Endothelial cell of umbilical vein (primary cell): Measurements from ENCODE around the gene NCK2. TPM values are rescaled to one million over a fixed set of nuclear protein-coding genes. Genes with fewer than 3 reads are reported as not detected.

Source experiments
- BruUV-seq: library from RNA; stranded (reverse); fragments of 400-500 nt; replicated peaks from 2 replicates; lab custom pipeline; 2021; lab: Mats Ljungman, UMichigan
- CTCF ChIA-PET: fragments of 300-600, 350-600 bp; sonication (Branson Sonifier 250); formaldehyde crosslinking; loops from one replicate; lab custom pipeline; 2021; ENCODE audit warnings: antibody characterized with exemption, inconsistent platforms; lab: Charles Lee
- POLR2A ChIA-PET: fragments of 300-600, 350-600 bp; sonication (Branson Sonifier 250); formaldehyde crosslinking; loops from one replicate; lab custom pipeline; 2021; ENCODE audit warnings: antibody characterized with exemption, inconsistent platforms; lab: Charles Lee
- DNase-seq: peaks from one replicate; pipeline ENCODE4 v3.0.0-alpha.2; 2011; ENCODE audit warnings: low read depth, low spot score
- FAIRE-seq: peaks from 2 replicates; lab custom pipeline; 2011; peaks lifted over from hg19 to GRCh38; lab: Jason Lieb, UNC
- H2AFZ ChIP-seq: 2 replicates; pipeline ENCODE4 v1.6.0; 2012; ENCODE audit warnings: low read depth, low read length, control low read depth, inconsistent platforms
- H3K27ac ChIP-seq: 2 replicates; pipeline ENCODE4 v1.5.1; 2011; ENCODE audit warnings: low read depth, mild to moderate bottlenecking, control low read depth, low read length, moderate library complexity; ENCODE audit not compliant: insufficient read depth
- H3K27me3 ChIP-seq, 2 experiments: 2 replicates each; pipeline versions ENCODE4 v1.6.0 to v1.6.1; 2011; ENCODE audit warnings: low read length in 2 of 2, mixed read lengths in 1 of 2; ENCODE audit not compliant: control insufficient read depth in 2 of 2, insufficient read depth in 2 of 2
- H3K36me3 ChIP-seq, 2 experiments: 2 replicates in 1 of 2; 3 replicates in 1 of 2; pipeline ENCODE4 v1.5.1; 2011; ENCODE audit warnings: low read length in 2 of 2, mild to moderate bottlenecking in 1 of 2, moderate library complexity in 1 of 2; ENCODE audit not compliant: control insufficient read depth in 2 of 2, insufficient read depth in 2 of 2; ENCODE audit errors: extremely low read depth in 1 of 2
- H3K4me1 ChIP-seq: 3 replicates; pipeline ENCODE4 v1.5.1; 2011; ENCODE audit warnings: mild to moderate bottlenecking, low read length; ENCODE audit not compliant: control insufficient read depth, insufficient read depth; ENCODE audit errors: extremely low read depth
- H3K4me2 ChIP-seq: 2 replicates; pipeline ENCODE4 v1.6.1; 2011; ENCODE audit warnings: low read length, control low read depth, mixed read lengths; ENCODE audit not compliant: insufficient read depth
- H3K4me3 ChIP-seq, 3 experiments: fragments of 200-600 bp in 1 of 3; sonication (generic), shearing (Covaris generic) in 1 of 3; replicated peaks in 1 of 3; 2 replicates each; pipeline ENCODE4 v1.5.1; 2011 to 2016; ENCODE audit warnings: control low read depth in 3 of 3, low read length in 3 of 3, mild to moderate bottlenecking in 2 of 3, inconsistent platforms in 1 of 3, low read depth in 1 of 3, moderate library complexity in 1 of 3; ENCODE audit not compliant: insufficient read depth in 1 of 3
- H3K79me2 ChIP-seq: 2 replicates; pipeline ENCODE4 v1.6.0; 2012; ENCODE audit warnings: low read length, inconsistent platforms; ENCODE audit not compliant: control insufficient read depth, insufficient read depth
- H3K9ac ChIP-seq: replicated peaks from 2 replicates; pipeline ENCODE3; 2011; ENCODE audit warnings: low read length, control low read depth; ENCODE audit not compliant: insufficient read depth; ENCODE audit errors: extremely low read depth
- H3K9me1 ChIP-seq: replicated peaks from 3 replicates; pipeline ENCODE4 v1.6.0; 2011; ENCODE audit warnings: mild to moderate bottlenecking, low read length; ENCODE audit not compliant: control insufficient read depth, insufficient read depth; ENCODE audit errors: extremely low read depth
- H3K9me3 ChIP-seq: replicated peaks from 2 replicates; pipeline ENCODE4 v1.5.1; 2012; ENCODE audit warnings: low read length, inconsistent platforms; ENCODE audit not compliant: control insufficient read depth, insufficient read depth
- H4K20me1 ChIP-seq: replicated peaks from 2 replicates; pipeline ENCODE3; 2011; ENCODE audit warnings: mild to moderate bottlenecking, low read length; ENCODE audit not compliant: control insufficient read depth, insufficient read depth; ENCODE audit errors: extremely low read depth
- EZH2 ChIP-seq: IDR thresholded peaks from 2 replicates; pipeline ENCODE4 v1.6.1; 2012; ENCODE audit warnings: borderline replicate concordance, low read depth, mild to moderate bottlenecking, moderate library complexity, low read length, inconsistent platforms; ENCODE audit not compliant: severe bottlenecking
- FOS ChIP-seq: IDR thresholded peaks from 2 replicates; pipeline ENCODE4 v1.6.1; 2011; ENCODE audit warnings: mild to moderate bottlenecking, low read length, moderate library complexity, borderline replicate concordance; ENCODE audit not compliant: insufficient read depth
- GATA2 ChIP-seq: IDR thresholded peaks from 2 replicates; pipeline ENCODE4 v1.7.0; 2011; ENCODE audit warnings: low read depth, mild to moderate bottlenecking, moderate library complexity, mixed read lengths, low read length; ENCODE audit not compliant: insufficient read length, insufficient read depth
- JUN ChIP-seq: IDR thresholded peaks from 2 replicates; pipeline ENCODE4 v1.6.1; 2011; ENCODE audit warnings: borderline replicate concordance, low read depth; ENCODE audit not compliant: insufficient read length, insufficient read depth
- MAX ChIP-seq: IDR thresholded peaks from 2 replicates; pipeline ENCODE4 v1.6.1; 2011; ENCODE audit not compliant: insufficient read depth, insufficient read length
- MYC ChIP-seq: IDR thresholded peaks from one replicate; pipeline ENCODE4 v1.6.1; 2011; ENCODE audit warnings: mild to moderate bottlenecking, low read depth, low read length
- POLR2A ChIP-seq: IDR thresholded peaks from 2 replicates; pipeline ENCODE4 v1.6.1; 2012; ENCODE audit warnings: low read depth, mild to moderate bottlenecking, control low read depth, low read length
- POLR2AphosphoS5 ChIP-seq: IDR thresholded peaks from 2 replicates; pipeline ENCODE4 v1.6.1; 2012; ENCODE audit warnings: low read depth, mild to moderate bottlenecking, control low read depth, low read length, moderate library complexity; ENCODE audit not compliant: insufficient read depth
- dilution Hi-C: fragments of 300-500 bp; cut with MboI; formaldehyde crosslinking; loops from one replicate; pipeline ENCODE4 v1.15.0; 2019; ENCODE audit warnings: low sequenced_read_pairs; ENCODE audit not compliant: extremely low pct_ligation_motif_present
- intact Hi-C: fragments of 100-400 bp; cut with micrococcal nuclease; formaldehyde crosslinking; loops from one replicate; pipeline ENCODE4 v1.10.0; 2022
- polyA plus RNA-seq, 4 experiments: library from polyadenylated mRNA; depleted of rRNA in 3 of 4; stranded (reverse) in 3 of 4; unstranded in 1 of 4; fragments of >200 nt; gene quantifications; 2 replicates each; pipeline versions ENCODE4 v1.2.1 to v1.2.3, GENCODE V29; 2011 to 2012; ENCODE audit warnings: missing spikeins in 1 of 4
- total RNA-seq: library from RNA; stranded (reverse); gene quantifications from 2 replicates; pipeline ENCODE4 v1.2.3, GENCODE V29; 2021
- TF ChIP-seq, protein P1 (sequence below), 2 donors: IDR thresholded peaks; 1 replicate in 1 of 2; 2 replicates in 1 of 2; pipeline ENCODE4 v1.5.1; 2011; ENCODE audit warnings: low read length in 2 of 2, mild to moderate bottlenecking in 2 of 2, moderate library complexity in 2 of 2, control low read depth in 1 of 2, inconsistent platforms in 1 of 2, low read depth in 1 of 2; ENCODE audit not compliant: insufficient read depth in 1 of 2; ENCODE audit errors: extremely low read depth in 1 of 2

The NCK2 gene
- total and polyA plus RNA-seq, 2 donors (not counting 3 experiments of a cell fraction or from before 2014, with no cell fraction given) = 23.8 to 39.1 TPM

GRCh38 chr2:105783972-105784371, 39.3 kb downstream of the NCK2 start:
- Histone ChIP-seq H3K9me1 (no peaks in the 10 kb centered on the region), H4K20me1 (no peaks in the 10 kb centered on the region), H3K36me3 (no peaks in the 10 kb centered on the region), H3K4me3 (no peak overlapping the region), H3K9me3 (no peaks in the 10 kb centered on the region), H3K9ac (no peak overlapping the region), H3K27me3 (no peaks in the 10 kb centered on the region), H2AFZ (no peak overlapping the region), H3K27ac (no peak overlapping the region), H3K79me2 (peaks cover 23% of the 10 kb centered on the region), H3K4me1 (peaks cover 2% of the 10 kb centered on the region), H3K4me2 (no peak overlapping the region)
- ChIA-PET POLR2A (no interaction called here), CTCF (no interaction called here)
- FAIRE-seq (no peak), DNase-seq (no peak)
- dilution Hi-C loops = no loop called here
- intact Hi-C loops = no loop called here
- TF ChIP-seq JUN (no peak), MAX (no peak), EZH2 (no peak), FOS (no peak), POLR2AphosphoS5 (no peak), GATA2 (no peak), MYC (no peak), POLR2A (no peak)
- TF ChIP-seq, protein P1, sequence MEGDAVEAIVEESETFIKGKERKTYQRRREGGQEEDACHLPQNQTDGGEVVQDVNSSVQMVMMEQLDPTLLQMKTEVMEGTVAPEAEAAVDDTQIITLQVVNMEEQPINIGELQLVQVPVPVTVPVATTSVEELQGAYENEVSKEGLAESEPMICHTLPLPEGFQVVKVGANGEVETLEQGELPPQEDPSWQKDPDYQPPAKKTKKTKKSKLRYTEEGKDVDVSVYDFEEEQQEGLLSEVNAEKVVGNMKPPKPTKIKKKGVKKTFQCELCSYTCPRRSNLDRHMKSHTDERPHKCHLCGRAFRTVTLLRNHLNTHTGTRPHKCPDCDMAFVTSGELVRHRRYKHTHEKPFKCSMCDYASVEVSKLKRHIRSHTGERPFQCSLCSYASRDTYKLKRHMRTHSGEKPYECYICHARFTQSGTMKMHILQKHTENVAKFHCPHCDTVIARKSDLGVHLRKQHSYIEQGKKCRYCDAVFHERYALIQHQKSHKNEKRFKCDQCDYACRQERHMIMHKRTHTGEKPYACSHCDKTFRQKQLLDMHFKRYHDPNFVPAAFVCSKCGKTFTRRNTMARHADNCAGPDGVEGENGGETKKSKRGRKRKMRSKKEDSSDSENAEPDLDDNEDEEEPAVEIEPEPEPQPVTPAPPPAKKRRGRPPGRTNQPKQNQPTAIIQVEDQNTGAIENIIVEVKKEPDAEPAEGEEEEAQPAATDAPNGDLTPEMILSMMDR (IDR thresholded peaks at IDR 0.05; ENCODE audit: extremely low read depth in 1 of 2, insufficient read depth in 1 of 2, low read depth in 1 of 2, low read length in 2 of 2) = no peak
- BruUV-seq = no TSS peak
